Measurements from ENCODE around the gene APOA1. TPM values are rescaled to one million over a fixed set of nuclear protein-coding genes. Genes with fewer than 3 reads are reported as not detected.

Gene APOA1
- polyA plus RNA-seq, 3 donors, result 91.2 to 150 (median 94.7) TPM

DNA sequence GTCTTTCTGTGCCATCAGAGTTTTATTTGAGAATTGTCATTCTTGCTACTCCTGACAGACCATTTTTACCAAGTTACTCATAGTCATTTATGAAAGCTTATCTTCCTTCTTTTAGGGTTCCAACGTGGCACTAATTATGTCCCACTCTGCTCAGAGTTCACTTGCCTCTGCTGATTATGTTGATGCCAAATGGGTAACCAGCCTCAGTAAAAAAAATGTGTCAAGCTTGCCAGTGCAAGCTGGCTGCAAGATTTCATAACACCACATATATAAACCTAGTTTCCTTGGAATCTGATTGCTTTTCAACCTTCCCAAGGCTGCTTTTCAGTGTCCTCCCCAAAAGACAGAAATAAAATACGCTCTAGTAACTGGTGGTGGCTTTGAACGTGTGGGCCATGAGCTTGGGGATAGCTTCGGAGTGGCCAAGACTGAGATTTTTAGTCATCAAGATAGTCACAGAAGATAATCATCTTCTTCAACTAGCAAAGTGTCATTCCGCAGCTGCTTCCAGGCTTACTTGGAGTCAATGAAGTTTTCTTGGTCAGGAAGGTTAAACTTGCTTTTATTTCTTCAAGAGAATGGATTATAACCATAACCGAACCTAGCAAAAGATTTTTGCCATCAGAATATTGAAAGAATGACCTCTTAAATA is 29.5 kb upstream of the APOA1 start:
- DNase-seq (ENCODE audit: extremely low read depth in 1 of 11, low read depth in 9 of 11, low spot score in 4 of 11), result no peak

DNA sequence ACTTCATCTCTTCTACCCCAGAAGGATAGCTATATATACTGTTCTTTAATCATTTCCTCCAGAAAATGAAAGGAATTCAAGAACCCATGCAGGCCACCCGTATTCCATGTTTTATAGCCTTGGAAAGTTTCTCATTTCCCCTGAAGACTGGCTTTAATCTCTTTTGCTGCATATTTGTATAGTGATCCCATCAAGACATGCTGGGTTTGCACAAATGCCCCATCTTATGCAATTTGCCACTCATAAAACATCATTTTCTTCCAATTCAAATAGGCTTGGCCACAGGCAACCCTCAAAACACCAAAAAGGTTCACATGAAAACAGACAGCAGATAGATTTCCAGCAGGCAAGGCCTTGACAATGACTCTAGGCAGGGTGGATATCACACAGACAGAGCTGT is 28.3 kb upstream of the APOA1 start:
- DNase-seq (ENCODE audit: extremely low read depth in 1 of 11, low read depth in 9 of 11, low spot score in 4 of 11), result no peak

GRCh38 chr11:116864531-116864930 is 27.1 kb upstream of the APOA1 start:
- no peak for DNase-seq (ENCODE audit: extremely low read depth in 1 of 11, low read depth in 9 of 11, low spot score in 4 of 11)

- no peak for DNase-seq (ENCODE audit: extremely low read depth in 1 of 11, low read depth in 9 of 11, low spot score in 4 of 11)
Observed at GRCh38 chr11:116862951-116863350, 25.5 kb upstream of the APOA1 start.

GRCh38 chr11:116862185-116862584 is 24.8 kb upstream of the APOA1 start:
- no peak for DNase-seq (ENCODE audit: extremely low read depth in 1 of 11, low read depth in 9 of 11, low spot score in 4 of 11)

DNA sequence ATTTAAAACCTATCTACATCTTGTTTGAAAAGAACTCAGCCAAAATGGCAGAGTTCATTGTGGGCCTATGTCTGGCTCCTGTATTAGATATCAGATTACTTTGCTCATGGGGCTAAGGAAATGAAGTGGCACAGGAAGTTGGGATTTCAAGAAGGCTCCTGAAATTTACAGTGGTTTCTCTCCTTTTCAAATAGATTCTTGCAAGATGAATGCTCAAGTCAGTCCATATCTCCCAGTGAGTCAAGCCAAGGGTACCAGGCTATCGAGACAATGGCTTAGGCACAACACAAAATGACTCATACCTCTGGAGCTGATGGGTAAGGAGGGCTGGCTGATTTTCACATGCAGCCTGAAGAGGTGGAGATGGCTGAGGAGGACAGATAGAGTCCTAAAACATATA is 24.1 kb upstream of the APOA1 start:
- DNase-seq (ENCODE audit: extremely low read depth in 1 of 11, low read depth in 9 of 11, low spot score in 4 of 11), result no peak

DNA sequence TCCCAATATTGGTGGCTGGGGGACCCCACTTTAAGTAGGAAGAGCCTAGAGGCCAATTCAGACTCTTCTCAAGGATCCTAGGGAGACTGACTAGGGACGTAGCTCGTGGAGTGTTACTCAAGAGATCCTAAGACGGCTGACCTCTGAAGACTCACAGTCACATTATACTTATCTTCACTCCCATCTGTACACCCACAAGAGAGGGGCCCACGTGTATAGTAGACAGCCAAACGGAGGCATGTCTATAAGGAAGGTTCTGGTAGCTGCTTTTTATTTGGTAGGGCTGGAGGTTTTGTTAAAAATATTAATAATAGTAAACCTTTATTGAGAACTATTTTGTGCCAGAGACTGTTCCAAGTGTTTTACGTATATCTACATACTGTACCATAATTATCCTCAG is 22.9 kb upstream of the APOA1 start:
- DNase-seq (ENCODE audit: extremely low read depth in 1 of 11, low read depth in 9 of 11, low spot score in 4 of 11), result no peak

- no peak for DNase-seq (ENCODE audit: extremely low read depth in 1 of 11, low read depth in 9 of 11, low spot score in 4 of 11)
Observed at GRCh38 chr11:116859175-116859574, 21.8 kb upstream of the APOA1 start.

DNA sequence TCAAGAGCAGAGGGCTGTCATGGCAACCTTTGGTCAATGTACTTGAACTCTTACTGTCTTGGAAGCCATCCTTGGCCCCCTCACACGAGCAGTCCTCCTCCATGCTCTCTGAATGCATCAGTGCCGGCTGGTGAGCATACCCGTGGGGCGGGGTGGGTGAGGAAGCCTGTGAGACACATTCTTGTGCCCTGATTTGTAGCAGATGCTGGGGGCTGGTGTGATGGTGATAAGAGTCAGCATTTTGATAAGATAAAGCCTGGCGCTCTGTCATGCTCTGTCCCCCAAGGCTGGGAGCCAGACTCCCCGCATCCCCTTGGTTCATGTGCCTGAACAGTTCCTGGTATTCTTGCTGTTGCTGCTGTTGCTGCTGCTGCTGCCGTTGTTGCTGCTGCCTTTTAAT is 20.5 kb upstream of the APOA1 start:
- DNase-seq (ENCODE audit: extremely low read depth in 1 of 11, low read depth in 9 of 11, low spot score in 4 of 11), result no peak

GRCh38 chr11:116857316-116857715 is 19.9 kb upstream of the APOA1 start:
- DNase-seq (ENCODE audit: extremely low read depth in 1 of 11, low read depth in 9 of 11, low spot score in 4 of 11), result no peak

DNA sequence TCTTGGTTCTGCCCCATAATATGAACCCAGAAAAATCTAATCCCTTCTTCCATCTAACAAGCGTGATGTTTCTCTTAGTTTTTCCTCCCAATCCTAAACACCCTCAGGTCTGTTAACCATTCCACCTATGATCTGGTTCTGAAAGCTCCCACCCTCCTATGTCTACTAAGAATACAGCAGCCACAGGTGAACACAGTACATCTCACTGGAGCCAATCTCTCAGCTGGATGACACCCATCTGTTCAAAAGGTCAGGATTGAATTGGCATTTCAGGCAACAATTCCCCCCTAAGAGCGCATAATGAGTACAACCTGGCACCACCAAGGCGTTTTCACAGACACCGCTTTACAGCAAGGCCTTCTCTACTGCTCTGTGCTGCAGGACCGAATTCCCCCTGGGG is 19.0 kb upstream of the APOA1 start:
- DNase-seq (ENCODE audit: extremely low read depth in 1 of 11, low read depth in 9 of 11, low spot score in 4 of 11), result no peak

DNA sequence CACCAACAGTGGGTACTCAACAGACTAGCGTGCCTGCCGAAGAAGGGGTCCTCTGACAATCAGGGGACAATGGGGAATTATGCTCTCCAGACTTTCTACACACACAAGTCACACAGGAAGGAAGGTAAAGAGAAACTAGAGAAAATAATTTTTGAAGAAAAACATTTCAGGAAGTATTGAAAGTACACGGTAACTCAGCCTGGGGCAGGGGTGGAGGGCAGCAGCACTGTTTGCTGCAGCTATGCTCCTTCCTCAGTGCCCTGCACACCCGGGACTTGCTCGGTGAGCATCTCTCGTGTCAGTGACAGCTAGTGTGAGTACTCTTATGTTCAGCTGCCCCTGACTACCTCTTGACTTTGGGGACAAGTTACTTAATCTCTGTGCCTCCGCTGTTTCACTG is 18.0 kb upstream of the APOA1 start:
- no peak for DNase-seq (ENCODE audit: extremely low read depth in 1 of 11, low read depth in 9 of 11, low spot score in 4 of 11)

DNA sequence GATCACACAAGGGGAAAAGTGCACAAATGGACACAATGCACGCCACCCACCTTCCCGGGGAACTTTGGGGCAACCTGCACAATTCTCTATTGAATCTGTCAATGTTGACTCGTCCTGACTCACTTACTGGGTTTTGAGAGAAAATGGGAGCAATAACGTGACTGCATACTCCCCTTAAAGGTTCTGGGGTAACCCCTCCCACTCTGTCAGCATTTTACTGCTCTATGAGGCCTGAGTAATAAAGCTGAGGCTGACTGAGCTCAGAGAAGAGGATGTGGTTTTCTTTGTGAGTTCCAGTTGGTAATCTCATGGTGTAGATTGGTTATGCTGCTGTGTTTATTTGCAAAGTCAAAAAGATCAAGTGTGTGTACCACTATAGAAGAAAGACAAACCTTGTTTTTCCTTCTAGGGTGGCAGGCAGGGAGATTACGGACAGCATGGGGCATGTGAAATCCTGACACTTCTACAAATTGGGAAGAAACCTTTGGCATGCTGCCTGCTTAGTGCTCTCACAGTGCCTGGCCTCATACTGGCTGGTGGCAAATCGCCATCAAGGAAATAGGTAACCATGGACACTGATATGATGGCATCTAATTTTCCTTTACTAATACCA is 16.1 kb upstream of the APOA1 start:
- DNase-seq (ENCODE audit: extremely low read depth in 1 of 11, low read depth in 9 of 11, low spot score in 4 of 11), result no peak

DNA sequence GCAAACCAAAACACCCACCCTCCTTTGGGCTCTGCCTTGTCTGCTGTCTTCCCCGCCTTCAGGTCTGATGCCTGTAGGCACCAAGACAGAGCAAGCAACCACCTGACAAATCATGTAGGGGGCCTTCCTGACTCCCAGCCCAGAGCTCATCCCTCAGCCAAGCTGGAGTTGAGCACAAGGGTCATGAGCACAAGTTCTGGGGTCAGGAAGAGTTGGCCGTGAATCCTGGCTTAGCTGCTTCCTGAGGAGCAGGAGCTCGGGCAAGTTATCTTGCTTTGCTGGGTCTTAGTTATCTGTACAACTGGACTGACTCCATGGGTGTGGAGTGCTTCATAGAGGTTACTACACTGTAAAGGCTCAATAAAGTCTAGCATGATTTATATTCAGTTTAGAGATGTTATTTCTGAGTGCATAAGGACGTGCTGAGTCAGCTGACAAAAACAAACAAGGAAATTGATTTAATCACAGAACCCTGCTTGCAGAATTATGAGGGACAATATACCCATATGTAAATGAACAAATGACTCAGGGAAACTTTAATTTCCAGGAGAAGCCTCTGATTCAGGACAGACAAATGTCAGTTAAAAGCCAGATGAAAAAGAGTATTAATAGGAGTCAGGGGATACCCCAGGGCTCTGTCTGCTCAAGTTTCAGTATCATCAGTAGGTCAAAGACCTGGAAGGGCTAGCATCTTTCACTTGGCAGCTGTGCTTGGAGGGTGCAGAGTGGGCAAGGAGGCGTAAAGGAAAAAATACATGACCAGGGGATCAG is 15.0 kb upstream of the APOA1 start:
- no peak for DNase-seq (ENCODE audit: extremely low read depth in 1 of 11, low read depth in 9 of 11, low spot score in 4 of 11)

DNA sequence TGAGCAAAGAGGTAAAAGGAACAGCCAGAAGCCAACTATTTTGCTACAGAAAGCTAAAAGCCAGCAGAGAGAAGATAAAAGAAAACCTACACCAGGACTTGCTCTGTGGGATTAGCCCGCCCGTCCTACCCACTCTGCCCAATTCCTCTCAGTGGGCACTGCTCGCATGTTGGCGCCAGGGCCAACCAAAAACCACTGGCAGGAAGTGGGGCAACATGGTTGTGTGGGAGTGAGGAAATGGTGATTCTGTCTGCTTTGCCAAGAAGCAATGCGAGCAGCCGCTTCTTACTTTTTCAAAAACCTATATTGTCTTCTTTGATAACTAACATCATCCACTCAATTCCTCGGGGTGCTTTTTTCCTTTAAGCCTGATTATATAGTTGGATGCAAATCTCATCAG is 14.2 kb upstream of the APOA1 start:
- DNase-seq (ENCODE audit: extremely low read depth in 1 of 11, low read depth in 9 of 11, low spot score in 4 of 11), result no peak

DNA sequence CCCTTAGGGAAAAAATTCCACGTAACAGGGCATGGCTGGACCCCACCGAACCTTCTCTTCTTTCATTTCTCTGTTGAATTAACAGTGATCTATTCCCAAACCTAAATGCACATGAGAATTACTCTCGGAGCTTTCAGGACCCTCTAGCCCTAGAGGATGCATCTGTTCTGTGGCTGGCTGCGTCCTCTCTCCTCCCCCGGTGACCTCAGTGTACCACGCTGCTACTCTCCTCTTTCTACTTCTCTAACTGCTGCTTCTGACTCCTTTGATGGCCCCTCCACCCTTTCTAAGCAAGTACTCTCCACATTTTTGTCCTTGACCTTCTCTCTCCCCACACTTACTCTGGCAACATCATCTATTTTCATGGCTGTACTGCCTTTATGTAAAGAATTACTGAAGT is 12.1 kb upstream of the APOA1 start:
- DNase-seq (ENCODE audit: extremely low read depth in 1 of 11, low read depth in 9 of 11, low spot score in 4 of 11), result no peak

DNA sequence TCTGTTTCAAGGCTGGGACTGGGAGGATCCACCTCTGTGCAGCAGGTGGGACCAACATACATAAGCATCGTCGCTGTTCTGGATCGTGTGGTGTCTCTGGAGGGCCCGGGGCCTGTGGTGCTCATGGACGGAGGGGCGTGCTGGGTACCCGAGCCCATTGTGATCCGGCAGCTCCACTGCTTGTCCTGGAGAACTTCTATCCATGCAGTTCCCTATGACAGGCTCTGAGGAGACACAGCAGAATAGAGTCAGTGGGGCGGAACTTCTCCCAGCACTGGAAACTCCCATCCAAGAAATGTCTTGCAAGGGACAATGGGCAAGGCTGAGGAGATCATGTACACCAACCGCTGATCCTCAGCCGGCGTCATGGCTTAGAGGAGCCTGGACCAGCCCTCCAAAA is 11.6 kb upstream of the APOA1 start:
- no peak for DNase-seq (ENCODE audit: extremely low read depth in 1 of 11, low read depth in 9 of 11, low spot score in 4 of 11)

DNA sequence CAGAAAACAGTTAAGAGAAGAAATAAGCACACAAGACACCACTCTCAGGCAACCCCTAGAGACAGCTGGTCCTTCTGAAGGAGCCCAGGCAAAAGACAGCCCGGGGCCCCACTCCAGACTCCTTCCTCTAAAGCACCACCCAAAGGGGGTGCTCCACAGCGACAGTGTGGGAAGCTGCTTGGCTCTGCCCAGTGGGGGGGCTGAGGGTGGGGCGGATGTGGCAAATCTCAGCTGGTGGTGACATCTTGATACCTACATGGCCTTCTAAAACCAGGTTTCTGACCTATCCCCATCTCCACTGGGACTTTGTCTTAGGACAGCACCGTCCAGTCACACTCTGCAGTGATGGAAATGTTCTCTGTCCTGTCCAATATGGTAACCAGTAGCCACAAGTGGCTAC is 10.2 kb upstream of the APOA1 start:
- no peak for DNase-seq (ENCODE audit: extremely low read depth in 1 of 11, low read depth in 9 of 11, low spot score in 4 of 11)

DNA sequence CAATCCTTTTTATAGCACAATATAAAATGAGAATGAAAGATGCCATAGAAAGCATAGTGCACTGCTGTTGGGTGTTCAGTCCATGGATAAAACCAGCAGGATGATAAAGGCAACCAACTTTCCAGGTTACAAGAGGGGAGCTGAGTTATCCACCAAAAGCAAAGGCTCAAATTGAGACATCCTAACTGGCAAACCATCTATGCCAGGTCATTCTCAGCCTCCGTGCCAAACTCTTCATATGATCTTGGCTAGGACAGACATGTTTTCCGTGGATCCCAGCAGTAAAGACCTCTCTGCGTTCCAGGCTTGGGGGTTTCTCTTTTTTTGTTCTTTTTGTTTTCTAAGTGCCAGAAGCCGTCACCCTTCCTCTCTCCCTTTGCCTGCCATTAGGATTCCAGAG is 7.3 kb upstream of the APOA1 start:
- no peak for DNase-seq (ENCODE audit: extremely low read depth in 1 of 11, low read depth in 9 of 11, low spot score in 4 of 11)

DNA sequence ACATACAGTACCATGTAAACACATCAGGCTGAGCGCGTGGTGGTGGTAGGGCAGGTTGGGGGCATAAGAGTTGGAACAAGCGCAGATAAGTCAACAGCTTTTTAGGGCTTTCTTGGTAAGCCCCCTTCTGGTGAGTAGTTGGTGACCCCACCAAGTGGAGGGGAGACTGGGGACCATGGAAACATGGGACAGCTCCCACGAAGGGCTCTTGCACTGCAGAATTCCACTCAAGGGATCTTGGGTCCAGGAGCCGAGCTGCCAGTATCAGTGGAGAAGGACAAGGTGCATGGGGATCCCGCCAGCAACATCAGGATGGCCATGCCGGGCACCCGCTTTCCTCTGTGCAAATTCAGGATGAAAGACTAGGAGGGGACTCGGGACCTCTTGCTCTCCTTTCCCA is 6.2 kb upstream of the APOA1 start:
- DNase-seq (ENCODE audit: extremely low read depth in 1 of 11, low read depth in 9 of 11, low spot score in 4 of 11), result no peak

DNA sequence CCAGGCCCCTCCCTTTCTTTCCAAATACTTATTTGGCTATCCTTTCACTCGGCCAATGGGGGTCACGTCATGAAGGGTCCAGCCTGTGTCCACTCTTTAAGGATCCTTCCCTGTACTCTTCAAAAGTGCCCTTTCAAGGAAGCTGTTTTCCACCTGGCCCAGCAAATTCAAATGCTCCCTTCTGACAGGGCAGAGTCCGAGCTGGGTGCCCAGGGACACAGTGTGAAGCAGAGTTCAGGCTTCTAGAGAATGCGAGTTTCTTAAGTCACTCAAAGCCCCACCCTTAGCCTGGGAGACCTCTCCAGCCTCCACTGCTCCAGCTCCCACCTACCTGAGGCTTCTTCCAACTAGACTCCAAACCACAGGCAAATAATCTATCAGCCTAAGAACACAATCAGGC is 5.5 kb upstream of the APOA1 start:
- DNase-seq (ENCODE audit: extremely low read depth in 1 of 11, low read depth in 9 of 11, low spot score in 4 of 11), result no peak
